Stimulated activated CD4-positive, alpha-beta T cell treated with anti-CD3 and anti-CD28 coated beads, Interleukin-15, amount 100 ng/mL, for 48 hours (primary cell): ENCODE results near the gene NOTCH2.

ENCODE experiments used
- DNase-seq, 2 donors: peaks; one replicate each; pipeline ENCODE4 v3.0.0-alpha.2; 2020; ENCODE audit warnings: low read depth in 2 of 2

The NOTCH2 gene

GRCh38 chr1:119943216-119943615 lies 126.2 kb downstream of the NOTCH2 start:
- no peak for DNase-seq

- DNase-seq = no peak
These were observed 128.1 kb downstream of the NOTCH2 start for GRCh38 chr1:119941392-119941791.

GRCh38 chr1:119940697-119941096 lies 128.8 kb downstream of the NOTCH2 start:
- DNase-seq = no peak

GRCh38 chr1:119937198-119937597 lies 132.3 kb downstream of the NOTCH2 start:
- no peak for DNase-seq

- DNase-seq = no peak
These were observed 133.5 kb downstream of the NOTCH2 start for GRCh38 chr1:119935915-119936314.

GRCh38 chr1:119935373-119935772 lies 134.1 kb downstream of the NOTCH2 start:
- DNase-seq = no peak

GRCh38 chr1:119933397-119933796 lies 136.1 kb downstream of the NOTCH2 start:
- no peak for DNase-seq

- no peak for DNase-seq
These were observed 139.7 kb downstream of the NOTCH2 start for GRCh38 chr1:119929643-119930315.

GRCh38 chr1:119926553-119926952 lies 142.9 kb downstream of the NOTCH2 start:
- DNase-seq = no peak

GRCh38 chr1:119924948-119925898 lies 144.2 kb downstream of the NOTCH2 start:
- DNase-seq = no peak

- DNase-seq = no peak
These were observed 149.1 kb downstream of the NOTCH2 start for GRCh38 chr1:119920104-119920968.

GRCh38 chr1:119919241-119919640 lies 150.2 kb downstream of the NOTCH2 start:
- no peak for DNase-seq

GRCh38 chr1:119918301-119918700 lies 151.2 kb downstream of the NOTCH2 start:
- DNase-seq = no peak

- DNase-seq = no peak
These were observed 152.0 kb downstream of the NOTCH2 start for GRCh38 chr1:119917304-119918055.

- no peak for DNase-seq
These were observed 153.9 kb downstream of the NOTCH2 start for GRCh38 chr1:119915517-119915916.

GRCh38 chr1:119914071-119914470 lies 155.4 kb downstream of the NOTCH2 start:
- DNase-seq = no peak

GRCh38 chr1:119912963-119913362 lies 156.5 kb downstream of the NOTCH2 start:
- no peak for DNase-seq

- no peak for DNase-seq
These were observed 157.7 kb downstream of the NOTCH2 start for GRCh38 chr1:119911775-119912174.

- no peak for DNase-seq
These were observed 158.8 kb downstream of the NOTCH2 start for GRCh38 chr1:119910618-119911017.

- DNase-seq = no peak
These were observed 159.4 kb downstream of the NOTCH2 start for GRCh38 chr1:119909890-119910596.

GRCh38 chr1:119908661-119909060 lies 160.8 kb downstream of the NOTCH2 start:
- DNase-seq = no peak
